CD4-positive, alpha-beta T cell treated with Interleukin-2 at 100 ng/mL for 4 hours (primary cell): ENCODE data around the gene BSDC1.
"Not testable (repeated sequence)": the region's sequence is repeated elsewhere in the genome, so short reads cannot be mapped to it uniquely, and the experiment has no call there.

Experiments
- DNase-seq: peaks from one replicate; pipeline ENCODE4 v3.0.0-alpha.2; 2020; ENCODE audit warnings: low spot score

Gene BSDC1

GRCh38 chr1:32356478-32356877, 37.8 kb downstream of the BSDC1 start:
- DNase-seq, result no peak

GRCh38 chr1:32355778-32356177, 38.5 kb downstream of the BSDC1 start:
- not testable (repeated sequence) for DNase-seq

GRCh38 chr1:32353886-32354570, 40.2 kb downstream of the BSDC1 start:
- no peak for DNase-seq

- DNase-seq, result no peak
Measured at GRCh38 chr1:32353431-32353830, 40.8 kb downstream of the BSDC1 start.

- DNase-seq, result no peak
Measured at GRCh38 chr1:32352831-32353383, 41.3 kb downstream of the BSDC1 start.

GRCh38 chr1:32352239-32352745, 41.9 kb downstream of the BSDC1 start:
- DNase-seq, result no peak

GRCh38 chr1:32351399-32352238, 42.6 kb downstream of the BSDC1 start:
- DNase-seq, result peak; percentile 91

- DNase-seq, result peak; percentile 73
Measured at GRCh38 chr1:32350785-32351398, 43.3 kb downstream of the BSDC1 start.

- no peak for DNase-seq
Measured at GRCh38 chr1:32349211-32349708, 45.0 kb downstream of the BSDC1 start.

- no peak for DNase-seq
Measured at GRCh38 chr1:32346532-32347157, 47.6 kb downstream of the BSDC1 start.

GRCh38 chr1:32345289-32345827, 48.9 kb downstream of the BSDC1 start:
- no peak for DNase-seq

GRCh38 chr1:32342704-32343103, 51.5 kb downstream of the BSDC1 start:
- DNase-seq, result no peak

- DNase-seq, result no peak
Measured at GRCh38 chr1:32341971-32342370, 52.3 kb downstream of the BSDC1 start.

GRCh38 chr1:32341186-32341757, 53.0 kb downstream of the BSDC1 start:
- DNase-seq, result no peak

- peak; percentile 32 for DNase-seq
Measured at GRCh38 chr1:32339363-32339978, 54.8 kb downstream of the BSDC1 start.

- no peak for DNase-seq
Measured at GRCh38 chr1:32338637-32339145, 55.5 kb downstream of the BSDC1 start.

GRCh38 chr1:32337855-32338636, 56.2 kb downstream of the BSDC1 start:
- no peak for DNase-seq

- DNase-seq, result peak; percentile 70
Measured at GRCh38 chr1:32336963-32337675, 57.1 kb downstream of the BSDC1 start.

- DNase-seq, result no peak
Measured at GRCh38 chr1:32336591-32336932, 57.7 kb downstream of the BSDC1 start.
